IPS-15b (cell line): Measurements from ENCODE around the gene GALNT13.

ENCODE experiments used
- H3K27me3 ChIP-seq: one replicate; pipeline ENCODE4 v1.6.1; 2013; ENCODE audit warnings: low read length; ENCODE audit not compliant: control insufficient read depth, insufficient read depth
- H3K36me3 ChIP-seq: one replicate; pipeline ENCODE4 v1.6.1; 2013; ENCODE audit warnings: low read length; ENCODE audit not compliant: control insufficient read depth, insufficient read depth
- H3K4me1 ChIP-seq: one replicate; pipeline ENCODE4 v1.6.1; 2013; ENCODE audit warnings: mild to moderate bottlenecking, low read length; ENCODE audit not compliant: control insufficient read depth, insufficient read depth
- H3K4me3 ChIP-seq: one replicate; pipeline ENCODE4 v1.5.1; 2013; ENCODE audit warnings: low read depth, low read length
- H3K9ac ChIP-seq: one replicate; pipeline ENCODE4 v1.6.1; 2013; ENCODE audit warnings: low read depth, mild to moderate bottlenecking, low read length
- H3K9me3 ChIP-seq: one replicate; pipeline ENCODE4 v1.6.1; 2013; ENCODE audit warnings: mild to moderate bottlenecking, low read length; ENCODE audit not compliant: control insufficient read depth, insufficient read depth

The GALNT13 gene

GRCh38 chr2:154391051-154391450 is 519.3 kb downstream of the GALNT13 start:
- H3K4me3 ChIP-seq = no peak overlapping the region
- H3K9ac ChIP-seq = no peak overlapping the region
- H3K9me3 ChIP-seq = no peaks in the 10 kb centered on the region
- no peaks in the 10 kb centered on the region for H3K4me1 ChIP-seq
- H3K36me3 ChIP-seq = no peaks in the 10 kb centered on the region
- no peaks in the 10 kb centered on the region for H3K27me3 ChIP-seq

GRCh38 chr2:154392256-154392655 is 520.5 kb downstream of the GALNT13 start:
- H3K4me3 ChIP-seq = no peak overlapping the region
- no peak overlapping the region for H3K9ac ChIP-seq
- H3K4me1 ChIP-seq = no peaks in the 10 kb centered on the region
- H3K9me3 ChIP-seq = no peaks in the 10 kb centered on the region
- H3K27me3 ChIP-seq = no peaks in the 10 kb centered on the region
- no peaks in the 10 kb centered on the region for H3K36me3 ChIP-seq

GRCh38 chr2:154394600-154394999 is 522.9 kb downstream of the GALNT13 start:
- Histone ChIP-seq H3K4me3 (no peak overlapping the region), H3K36me3 (no peaks in the 10 kb centered on the region), H3K27me3 (no peaks in the 10 kb centered on the region), H3K9ac (no peak overlapping the region), H3K4me1 (no peaks in the 10 kb centered on the region), H3K9me3 (no peaks in the 10 kb centered on the region)

GRCh38 chr2:154400563-154401290 is 529.0 kb downstream of the GALNT13 start:
- no peaks in the 10 kb centered on the region for H3K36me3 ChIP-seq
- H3K9me3 ChIP-seq = no peaks in the 10 kb centered on the region
- H3K9ac ChIP-seq = no peak overlapping the region
- no peaks in the 10 kb centered on the region for H3K27me3 ChIP-seq
- H3K4me3 ChIP-seq = no peak overlapping the region
- H3K4me1 ChIP-seq = peaks cover 17% of the 10 kb centered on the region

- Histone ChIP-seq H3K27me3 (no peaks in the 10 kb centered on the region), H3K4me1 (peaks cover 17% of the 10 kb centered on the region), H3K36me3 (no peaks in the 10 kb centered on the region), H3K9me3 (no peaks in the 10 kb centered on the region), H3K4me3 (no peak overlapping the region), H3K9ac (no peak overlapping the region)
These were observed 530.5 kb downstream of the GALNT13 start for GRCh38 chr2:154402213-154402612.

GRCh38 chr2:154403242-154403790 is 531.6 kb downstream of the GALNT13 start:
- H3K4me1 ChIP-seq = peaks cover 17% of the 10 kb centered on the region
- H3K27me3 ChIP-seq = no peaks in the 10 kb centered on the region
- H3K4me3 ChIP-seq = no peak overlapping the region
- no peaks in the 10 kb centered on the region for H3K36me3 ChIP-seq
- H3K9ac ChIP-seq = no peak overlapping the region
- H3K9me3 ChIP-seq = no peaks in the 10 kb centered on the region

- Histone ChIP-seq H3K4me3 (no peak overlapping the region), H3K4me1 (no peaks in the 10 kb centered on the region), H3K36me3 (no peaks in the 10 kb centered on the region), H3K9ac (no peak overlapping the region), H3K9me3 (no peaks in the 10 kb centered on the region), H3K27me3 (no peaks in the 10 kb centered on the region)
These were observed 537.1 kb downstream of the GALNT13 start for GRCh38 chr2:154408786-154409185.

GRCh38 chr2:154422251-154422650 is 550.5 kb downstream of the GALNT13 start:
- H3K36me3 ChIP-seq = no peaks in the 10 kb centered on the region
- no peaks in the 10 kb centered on the region for H3K4me1 ChIP-seq
- no peak overlapping the region for H3K4me3 ChIP-seq

GRCh38 chr2:154425994-154426393 is 554.3 kb downstream of the GALNT13 start:
- no peak overlapping the region for H3K4me3 ChIP-seq
- no peaks in the 10 kb centered on the region for H3K4me1 ChIP-seq
- no peaks in the 10 kb centered on the region for H3K36me3 ChIP-seq
- H3K9ac ChIP-seq = no peak overlapping the region
- no peaks in the 10 kb centered on the region for H3K27me3 ChIP-seq
- no peaks in the 10 kb centered on the region for H3K9me3 ChIP-seq

More at GRCh38 chr2:154422251-154422650, 550.5 kb downstream of the GALNT13 start:
- Histone ChIP-seq H3K27me3 (no peaks in the 10 kb centered on the region), H3K9ac (no peak overlapping the region), H3K9me3 (no peaks in the 10 kb centered on the region)

GRCh38 chr2:154427453-154427852 is 555.7 kb downstream of the GALNT13 start:
- Histone ChIP-seq H3K4me3 (no peak overlapping the region), H3K9ac (no peak overlapping the region), H3K36me3 (no peaks in the 10 kb centered on the region), H3K9me3 (no peaks in the 10 kb centered on the region), H3K27me3 (no peaks in the 10 kb centered on the region), H3K4me1 (no peaks in the 10 kb centered on the region)

- H3K9ac ChIP-seq = no peak overlapping the region
- H3K27me3 ChIP-seq = no peaks in the 10 kb centered on the region
- H3K9me3 ChIP-seq = no peaks in the 10 kb centered on the region
- no peaks in the 10 kb centered on the region for H3K36me3 ChIP-seq
- H3K4me3 ChIP-seq = no peak overlapping the region
- H3K4me1 ChIP-seq = no peaks in the 10 kb centered on the region
These were observed 556.3 kb downstream of the GALNT13 start for GRCh38 chr2:154428022-154428421.

- Histone ChIP-seq H3K4me1 (no peaks in the 10 kb centered on the region), H3K27me3 (no peaks in the 10 kb centered on the region), H3K9me3 (no peaks in the 10 kb centered on the region), H3K4me3 (no peak overlapping the region), H3K9ac (no peak overlapping the region), H3K36me3 (no peaks in the 10 kb centered on the region)
These were observed 561.3 kb downstream of the GALNT13 start for GRCh38 chr2:154433010-154433409.
